Upper lobe of right lung (tissue), 1 donor: ENCODE data around the gene ELOVL5. TPM values are rescaled to one million over a fixed set of nuclear protein-coding genes. Genes with fewer than 3 reads are reported as not detected.

Source experiments
- ATAC-seq: fragments of 200-7000 bp; cut with Tn5 transposase; one replicate; pipeline ENCODE4 v1.9.1; 2020; ENCODE audit warnings: mild to moderate bottlenecking, moderate library complexity
- DNase-seq: peaks from one replicate; pipeline ENCODE4 v3.0.0-alpha.2; 2020
- H3K27ac ChIP-seq: fragments of 200-600 bp; one replicate; pipeline ENCODE4 v1.8.0; 2022
- H3K27me3 ChIP-seq: fragments of 200-600 bp; one replicate; pipeline ENCODE4 v1.8.0; 2022; ENCODE audit warnings: mild to moderate bottlenecking
- H3K36me3 ChIP-seq: fragments of 200-600 bp; one replicate; pipeline ENCODE4 v1.8.0; 2022
- H3K4me1 ChIP-seq: fragments of 200-600 bp; one replicate; pipeline ENCODE4 v1.8.0; 2022
- H3K4me3 ChIP-seq: fragments of 200-600 bp; one replicate; pipeline ENCODE4 v1.8.0; 2022; ENCODE audit warnings: mild to moderate bottlenecking
- H3K9me3 ChIP-seq: fragments of 200-600 bp; one replicate; pipeline ENCODE4 v1.8.0; 2022
- intact Hi-C: fragments of 100-400 bp; cut with DNase I; formaldehyde crosslinking; loops from one replicate; pipeline ENCODE4 v1.11.0; 2022
- total RNA-seq: library from RNA; stranded (reverse); fragmentation: NEBNext Ultra II Directional; extraction: Animal tissue kit (Norgen Biotek cat#: 25700); gene quantifications from one replicate; pipeline ENCODE4 v1.2.1, GENCODE V29; 2021
- TF ChIP-seq, protein P1 (sequence below): fragments of 200-600 bp; IDR thresholded peaks from one replicate; pipeline ENCODE4 v1.8.0; 2022; ENCODE audit warnings: antibody characterized with exemption
- donor health status: DM: no; HTN: yes; CAD: no; lungs with severe emphysema.

The ELOVL5 gene
- total RNA-seq, 1 donor from 2014 or later = 80.4 TPM

- ATAC-seq = peak; percentile 97
- DNase-seq = peak; percentile 98
- Histone ChIP-seq H3K27me3 (no peaks in the 10 kb centered on the region), H3K36me3 (no peaks in the 10 kb centered on the region), H3K4me1 (peaks cover 8% of the 10 kb centered on the region), H3K27ac (peak overlapping the region; percentile 88), H3K9me3 (no peaks in the 10 kb centered on the region), H3K4me3 (peak overlapping the region; percentile 56)
- intact Hi-C loops = no loop called here
- TF ChIP-seq, protein P1, sequence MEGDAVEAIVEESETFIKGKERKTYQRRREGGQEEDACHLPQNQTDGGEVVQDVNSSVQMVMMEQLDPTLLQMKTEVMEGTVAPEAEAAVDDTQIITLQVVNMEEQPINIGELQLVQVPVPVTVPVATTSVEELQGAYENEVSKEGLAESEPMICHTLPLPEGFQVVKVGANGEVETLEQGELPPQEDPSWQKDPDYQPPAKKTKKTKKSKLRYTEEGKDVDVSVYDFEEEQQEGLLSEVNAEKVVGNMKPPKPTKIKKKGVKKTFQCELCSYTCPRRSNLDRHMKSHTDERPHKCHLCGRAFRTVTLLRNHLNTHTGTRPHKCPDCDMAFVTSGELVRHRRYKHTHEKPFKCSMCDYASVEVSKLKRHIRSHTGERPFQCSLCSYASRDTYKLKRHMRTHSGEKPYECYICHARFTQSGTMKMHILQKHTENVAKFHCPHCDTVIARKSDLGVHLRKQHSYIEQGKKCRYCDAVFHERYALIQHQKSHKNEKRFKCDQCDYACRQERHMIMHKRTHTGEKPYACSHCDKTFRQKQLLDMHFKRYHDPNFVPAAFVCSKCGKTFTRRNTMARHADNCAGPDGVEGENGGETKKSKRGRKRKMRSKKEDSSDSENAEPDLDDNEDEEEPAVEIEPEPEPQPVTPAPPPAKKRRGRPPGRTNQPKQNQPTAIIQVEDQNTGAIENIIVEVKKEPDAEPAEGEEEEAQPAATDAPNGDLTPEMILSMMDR = no peak
Observed at GRCh38 chr6:53359095-53359842, 10.5 kb upstream of the ELOVL5 start.

GRCh38 chr6:53358440-53359094, 9.8 kb upstream of the ELOVL5 start:
- TF ChIP-seq, protein P1 = no peak
- peaks cover 8% of the 10 kb centered on the region for H3K4me1 ChIP-seq
- no peaks in the 10 kb centered on the region for H3K9me3 ChIP-seq
- DNase-seq (no peak), ATAC-seq (peak; percentile 0)
- H3K27me3 ChIP-seq = no peaks in the 10 kb centered on the region
- H3K36me3 ChIP-seq = no peaks in the 10 kb centered on the region
- peak overlapping the region; percentile 88 for H3K27ac ChIP-seq
- intact Hi-C loops = no loop called here
- H3K4me3 ChIP-seq = peak overlapping the region; percentile 56

- Histone ChIP-seq H3K4me1 (peaks cover 8% of the 10 kb centered on the region), H3K9me3 (no peaks in the 10 kb centered on the region), H3K27me3 (no peaks in the 10 kb centered on the region), H3K4me3 (no peak overlapping the region), H3K36me3 (no peaks in the 10 kb centered on the region), H3K27ac (peak overlapping the region; percentile 88)
- ATAC-seq = no peak
- TF ChIP-seq, protein P1 = no peak
- DNase-seq = no peak
- intact Hi-C loops = no loop called here
Observed at GRCh38 chr6:53357576-53358360, 9.0 kb upstream of the ELOVL5 start.

DNA sequence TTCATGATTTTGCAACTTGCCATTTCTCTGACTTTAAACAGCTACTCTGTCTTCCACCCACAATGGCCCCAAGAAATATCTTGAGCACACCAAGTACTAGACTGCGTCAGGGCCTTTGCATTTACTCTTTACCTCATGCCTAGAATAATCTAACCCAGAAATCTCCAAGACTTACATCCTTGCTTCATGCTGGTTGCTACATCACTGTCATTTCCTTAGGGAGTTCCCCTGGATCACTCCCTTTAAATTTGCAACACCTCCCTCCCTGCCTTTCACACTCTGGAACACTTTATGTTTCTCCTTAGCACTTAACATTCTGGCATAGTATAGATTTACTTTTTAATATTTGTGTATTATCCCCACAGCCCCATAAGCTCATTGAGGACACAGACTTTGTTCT, 4.9 kb upstream of the ELOVL5 start:
- Histone ChIP-seq H3K36me3 (no peaks in the 10 kb centered on the region), H3K27me3 (no peaks in the 10 kb centered on the region), H3K27ac (no peak overlapping the region), H3K4me1 (peaks cover 5% of the 10 kb centered on the region), H3K4me3 (no peak overlapping the region), H3K9me3 (no peaks in the 10 kb centered on the region)
- TF ChIP-seq, protein P1 = no peak
- ATAC-seq (no peak), DNase-seq (no peak)
- intact Hi-C loops = no loop called here

DNA sequence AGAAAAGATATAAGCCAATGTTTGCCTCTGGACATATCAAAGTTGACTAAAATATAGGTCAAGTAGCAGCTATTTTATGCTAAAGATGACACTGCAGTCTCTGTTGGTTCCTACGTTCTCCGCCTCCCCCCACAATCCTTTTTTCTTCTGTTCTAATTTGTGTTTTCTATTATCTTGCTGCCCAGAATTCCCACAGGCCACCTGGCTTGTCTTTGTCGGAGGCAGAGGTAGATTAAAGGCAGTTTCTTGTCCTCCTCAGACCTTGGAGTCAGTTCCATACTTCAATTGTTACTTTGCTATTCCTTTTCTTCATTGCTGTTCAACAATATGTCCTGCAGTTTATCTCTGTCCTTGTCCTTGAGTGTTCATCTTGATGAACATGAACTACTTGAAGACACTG, 3.6 kb upstream of the ELOVL5 start:
- intact Hi-C loops = no loop called here
- Histone ChIP-seq H3K27ac (no peak overlapping the region), H3K4me1 (no peaks in the 10 kb centered on the region), H3K36me3 (no peaks in the 10 kb centered on the region), H3K27me3 (no peaks in the 10 kb centered on the region), H3K9me3 (no peaks in the 10 kb centered on the region), H3K4me3 (no peak overlapping the region)
- ATAC-seq (no peak), DNase-seq (no peak)
- TF ChIP-seq, protein P1 = no peak
